ENCODE measurements around the gene SDE2.
"Not testable (repeated sequence)": the region's sequence is repeated elsewhere in the genome, so short reads cannot be mapped to it uniquely, and the experiment has no call there.

The SDE2 gene

GRCh38 chr1:226000493-226001081 is 1.4 kb upstream of the SDE2 start:
- H3K9me3 Mint-ChIP-seq; H3K27me3 Mint-ChIP-seq; ATAC-seq (replicated peaks); DNase-seq: not testable (repeated sequence)
- peak overlapping the region; percentile 92 to 100 for H3K4me3 Mint-ChIP-seq
- H3K36me3 Mint-ChIP-seq = peaks cover 7 to 10% of the 10 kb centered on the region in 2 donors
- H3K4me1 Mint-ChIP-seq = peaks cover 44 to 69% of the 10 kb centered on the region in 2 donors
- peak overlapping the region; percentile 100 for H3K27ac Mint-ChIP-seq

- H3K4me3 Mint-ChIP-seq = peak overlapping the region; percentile 92 to 100
- ATAC-seq (replicated peaks) = peak; percentile 47 to 50
- peaks cover 9 to 11% of the 10 kb centered on the region in 2 donors for H3K36me3 Mint-ChIP-seq
- peaks cover 1 to 5% of the 10 kb centered on the region in 2 donors for H3K9me3 Mint-ChIP-seq
- no peaks in the 10 kb centered on the region for H3K27me3 Mint-ChIP-seq
- DNase-seq = peak; percentile 57
- peak overlapping the region; percentile 100 for H3K27ac Mint-ChIP-seq
- H3K4me1 Mint-ChIP-seq = peaks cover 45 to 72% of the 10 kb centered on the region in 2 donors
Measured at GRCh38 chr1:225999912-226000337, 782 bp upstream of the SDE2 start.

- H3K4me3 Mint-ChIP-seq = peak overlapping the region; percentile 92 to 100
- peaks cover 1 to 3% of the 10 kb centered on the region in 2 donors for H3K9me3 Mint-ChIP-seq
- ATAC-seq (replicated peaks) (peak; percentile 0 to 1), DNase-seq (no peak)
- peaks cover 38 to 62% of the 10 kb centered on the region in 2 donors for H3K4me1 Mint-ChIP-seq
- H3K36me3 Mint-ChIP-seq = peaks cover 19 to 21% of the 10 kb centered on the region in 2 donors
- no peaks in the 10 kb centered on the region for H3K27me3 Mint-ChIP-seq
- H3K27ac Mint-ChIP-seq = peak overlapping the region; percentile 100
Measured at GRCh38 chr1:225998560-225999226, 450 bp downstream of the SDE2 start.

GRCh38 chr1:225996946-225997545 is 2.1 kb downstream of the SDE2 start:
- Mint-ChIP-seq H3K9me3 (no peaks in the 10 kb centered on the region), H3K27me3 (no peaks in the 10 kb centered on the region), H3K36me3 (peaks cover 20 to 23% of the 10 kb centered on the region in 2 donors), H3K4me1 (peaks cover 25 to 45% of the 10 kb centered on the region in 2 donors), H3K27ac (peak overlapping the region; percentile 37), H3K4me3 (peak overlapping the region; percentile 46 to 92)
- no peak for ATAC-seq (replicated peaks)
- DNase-seq = no peak

GRCh38 chr1:225995919-225996864 is 3.0 kb downstream of the SDE2 start:
- Mint-ChIP-seq H3K27me3 (no peaks in the 10 kb centered on the region), H3K36me3 (peaks cover 25 to 28% of the 10 kb centered on the region in 2 donors), H3K4me1 (peaks cover 24 to 47% of the 10 kb centered on the region in 2 donors), H3K4me3 (peak overlapping the region; percentile 33 to 34), H3K27ac (no peak overlapping the region), H3K9me3 (no peaks in the 10 kb centered on the region)
- DNase-seq = no peak
- ATAC-seq (replicated peaks) = no peak

GRCh38 chr1:225990705-225991464 is 8.3 kb downstream of the SDE2 start:
- no peaks in the 10 kb centered on the region for H3K9me3 Mint-ChIP-seq
- ATAC-seq (replicated peaks) (peak; percentile 50 to 61), DNase-seq (no peak)
- H3K36me3 Mint-ChIP-seq = peaks cover 36 to 44% of the 10 kb centered on the region in 2 donors
- H3K4me1 Mint-ChIP-seq = peaks cover 10 to 34% of the 10 kb centered on the region in 2 donors
- no peak overlapping the region for H3K4me3 Mint-ChIP-seq
- H3K27ac Mint-ChIP-seq = peak overlapping the region; percentile 75
- H3K27me3 Mint-ChIP-seq = no peaks in the 10 kb centered on the region

GRCh38 chr1:225987491-225988316 is 11.4 kb downstream of the SDE2 start:
- peak in 1 of 2 donors; percentile 42 for ATAC-seq (replicated peaks)
- peaks cover 32 to 43% of the 10 kb centered on the region in 2 donors for H3K36me3 Mint-ChIP-seq

GRCh38 chr1:225981714-225982113 is 17.4 kb downstream of the SDE2 start:
- H3K4me3 Mint-ChIP-seq = no peak overlapping the region
- H3K9me3 Mint-ChIP-seq = peaks cover 0 to 3% of the 10 kb centered on the region in 2 donors
- H3K4me1 Mint-ChIP-seq = peaks cover 21 to 40% of the 10 kb centered on the region in 2 donors
- H3K36me3 Mint-ChIP-seq = peaks cover 34 to 55% of the 10 kb centered on the region in 2 donors
- peak overlapping the region; percentile 40 for H3K27ac Mint-ChIP-seq
- H3K27me3 Mint-ChIP-seq = no peaks in the 10 kb centered on the region
- ATAC-seq (replicated peaks) = no peak
- no peak for DNase-seq

More at GRCh38 chr1:225987491-225988316, 11.4 kb downstream of the SDE2 start:
- Mint-ChIP-seq H3K27ac (peak overlapping the region; percentile 20), H3K9me3 (no peaks in the 10 kb centered on the region), H3K27me3 (no peaks in the 10 kb centered on the region), H3K4me3 (no peak overlapping the region), H3K4me1 (peaks cover 10 to 33% of the 10 kb centered on the region in 2 donors)
- DNase-seq = no peak

GRCh38 chr1:225980005-225980836 is 18.9 kb downstream of the SDE2 start:
- no peak overlapping the region for H3K27ac Mint-ChIP-seq
- H3K4me1 Mint-ChIP-seq = peaks cover 24 to 43% of the 10 kb centered on the region in 2 donors
- H3K36me3 Mint-ChIP-seq = peaks cover 27 to 48% of the 10 kb centered on the region in 2 donors
- no peaks in the 10 kb centered on the region for H3K27me3 Mint-ChIP-seq
- ATAC-seq (replicated peaks) (no peak), DNase-seq (no peak)
- peaks cover 0 to 3% of the 10 kb centered on the region in 2 donors for H3K9me3 Mint-ChIP-seq
- no peak overlapping the region for H3K4me3 Mint-ChIP-seq

- no peak for DNase-seq
Measured at GRCh38 chr1:225979421-225979820, 19.7 kb downstream of the SDE2 start.

GRCh38 chr1:225977937-225978748 is 21.0 kb downstream of the SDE2 start:
- Mint-ChIP-seq H3K9me3 (peaks cover 0 to 3% of the 10 kb centered on the region in 2 donors), H3K27me3 (no peaks in the 10 kb centered on the region), H3K36me3 (peaks cover 22 to 41% of the 10 kb centered on the region in 2 donors), H3K4me3 (peak overlapping the region in 1 of 2 donors; percentile 26), H3K4me1 (peaks cover 24 to 43% of the 10 kb centered on the region in 2 donors), H3K27ac (peak overlapping the region; percentile 80)
- DNase-seq (peak; percentile 59), ATAC-seq (replicated peaks) (peak; percentile 82 to 84)

More at GRCh38 chr1:225979421-225979820, 19.7 kb downstream of the SDE2 start:
- no peak overlapping the region for H3K27ac Mint-ChIP-seq
- peaks cover 0 to 3% of the 10 kb centered on the region in 2 donors for H3K9me3 Mint-ChIP-seq
- H3K4me3 Mint-ChIP-seq = peak overlapping the region in 1 of 2 donors; percentile 32
- ATAC-seq (replicated peaks) = no peak
- H3K4me1 Mint-ChIP-seq = peaks cover 24 to 43% of the 10 kb centered on the region in 2 donors
- no peaks in the 10 kb centered on the region for H3K27me3 Mint-ChIP-seq
- H3K36me3 Mint-ChIP-seq = peaks cover 27 to 48% of the 10 kb centered on the region in 2 donors
